HG03439 (cell line): ENCODE data around the gene TMEM171.

Experiments used
- ATAC-seq: cut with Tn5 transposase; IDR thresholded peaks from one replicate; pipeline ENCODE4 v1.9.1; 2021; ENCODE audit warnings: mild to moderate bottlenecking, moderate library complexity; ENCODE audit not compliant: unreplicated experiment

The TMEM171 gene

GRCh38 chr5:73119451-73120157 lies 771 bp upstream of the TMEM171 start:
- no peak for ATAC-seq

GRCh38 chr5:73121119-73121463 lies 716 bp downstream of the TMEM171 start:
- ATAC-seq, result no peak

GRCh38 chr5:73122875-73123810 lies 2.8 kb downstream of the TMEM171 start:
- no peak for ATAC-seq

- no peak for ATAC-seq
Measured at GRCh38 chr5:73125289-73125688, 4.9 kb downstream of the TMEM171 start.

- ATAC-seq, result no peak
Measured at GRCh38 chr5:73126381-73126780, 6.0 kb downstream of the TMEM171 start.

GRCh38 chr5:73126957-73127356 lies 6.6 kb downstream of the TMEM171 start:
- no peak for ATAC-seq

GRCh38 chr5:73129143-73129542 lies 8.8 kb downstream of the TMEM171 start:
- no peak for ATAC-seq

- no peak for ATAC-seq
Measured at GRCh38 chr5:73130811-73131210, 10.4 kb downstream of the TMEM171 start.

GRCh38 chr5:73131711-73132425 lies 11.5 kb downstream of the TMEM171 start:
- no peak for ATAC-seq

- no peak for ATAC-seq
Measured at GRCh38 chr5:73132759-73133158, 12.4 kb downstream of the TMEM171 start.

GRCh38 chr5:73135021-73135420 lies 14.6 kb downstream of the TMEM171 start:
- ATAC-seq, result no peak

GRCh38 chr5:73135429-73136054 lies 15.2 kb downstream of the TMEM171 start:
- no peak for ATAC-seq

- no peak for ATAC-seq
Measured at GRCh38 chr5:73136055-73136562, 15.7 kb downstream of the TMEM171 start.

GRCh38 chr5:73137563-73138530 lies 17.5 kb downstream of the TMEM171 start:
- ATAC-seq, result no peak

- ATAC-seq, result no peak
Measured at GRCh38 chr5:73139485-73139884, 19.1 kb downstream of the TMEM171 start.

- no peak for ATAC-seq
Measured at GRCh38 chr5:73140801-73141200, 20.4 kb downstream of the TMEM171 start.

GRCh38 chr5:73142035-73142434 lies 21.7 kb downstream of the TMEM171 start:
- no peak for ATAC-seq

- no peak for ATAC-seq
Measured at GRCh38 chr5:73143716-73144115, 23.3 kb downstream of the TMEM171 start.

GRCh38 chr5:73149540-73149939 lies 29.2 kb downstream of the TMEM171 start:
- no peak for ATAC-seq

- no peak for ATAC-seq
Measured at GRCh38 chr5:73150876-73151275, 30.5 kb downstream of the TMEM171 start.
